Kidney tubule cell (primary cell): ENCODE data around the gene OR5B21.

Source experiments
- DNase-seq: peaks from one replicate; pipeline ENCODE4 v3.0.0-alpha.2; 2018; ENCODE audit warnings: low spot score

OR5B21 gene

DNA sequence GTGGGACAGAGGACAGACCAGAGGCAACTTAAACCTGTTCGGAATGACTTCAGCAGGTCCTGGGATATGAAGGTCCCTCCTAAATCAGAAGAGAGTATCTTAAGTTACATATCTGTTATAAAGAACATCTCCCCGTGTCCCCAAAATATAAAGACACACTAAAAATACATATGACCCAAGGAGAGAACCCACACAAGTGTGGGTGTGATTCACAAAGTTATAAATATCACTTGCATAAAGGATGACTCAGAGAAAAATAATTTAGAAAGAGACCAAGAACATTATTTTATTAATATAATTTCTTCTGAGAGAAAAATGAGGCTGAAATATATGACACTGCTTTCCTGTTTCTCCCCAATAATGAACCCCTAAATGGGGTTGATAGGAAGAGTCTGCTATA lies 14.2 kb downstream of the OR5B21 start:
- DNase-seq = no peak

DNA sequence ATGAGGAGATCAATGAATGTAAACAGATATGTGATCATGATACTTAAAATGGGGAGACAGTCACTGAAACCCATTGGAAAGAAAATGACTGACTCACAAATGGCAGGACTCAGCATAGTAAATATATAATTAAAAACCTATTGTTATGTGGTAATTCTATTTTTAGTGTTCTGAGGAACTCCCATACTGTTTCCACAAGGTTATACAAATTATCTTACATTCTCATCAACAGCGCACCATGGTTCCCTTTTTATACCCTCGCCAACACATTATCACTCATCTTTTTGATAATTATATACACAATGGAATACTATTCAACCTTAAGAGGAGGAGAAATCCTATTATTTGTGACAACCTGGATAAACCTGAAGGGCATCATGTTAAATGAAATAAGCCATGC lies 17.1 kb downstream of the OR5B21 start:
- DNase-seq = no peak

DNA sequence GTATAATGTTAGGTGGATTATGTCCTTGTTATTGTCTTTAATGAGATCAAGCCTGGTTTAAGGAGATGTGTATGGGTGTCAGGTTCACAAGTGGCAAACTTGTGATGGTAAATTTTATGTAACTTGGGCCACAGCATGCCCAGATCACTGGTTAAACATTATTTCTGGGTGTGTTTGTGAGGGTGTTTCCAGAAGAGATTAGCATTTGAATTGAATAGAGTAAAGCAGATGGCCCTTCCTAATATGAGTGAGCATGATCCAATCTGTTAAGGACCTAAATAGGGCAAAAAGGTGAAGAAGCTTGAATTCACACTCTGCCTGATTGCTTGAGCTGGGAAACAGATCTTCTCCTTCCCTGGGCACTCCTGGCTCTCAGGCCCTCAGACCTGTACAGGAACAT lies 20.7 kb downstream of the OR5B21 start:
- no peak for DNase-seq

DNA sequence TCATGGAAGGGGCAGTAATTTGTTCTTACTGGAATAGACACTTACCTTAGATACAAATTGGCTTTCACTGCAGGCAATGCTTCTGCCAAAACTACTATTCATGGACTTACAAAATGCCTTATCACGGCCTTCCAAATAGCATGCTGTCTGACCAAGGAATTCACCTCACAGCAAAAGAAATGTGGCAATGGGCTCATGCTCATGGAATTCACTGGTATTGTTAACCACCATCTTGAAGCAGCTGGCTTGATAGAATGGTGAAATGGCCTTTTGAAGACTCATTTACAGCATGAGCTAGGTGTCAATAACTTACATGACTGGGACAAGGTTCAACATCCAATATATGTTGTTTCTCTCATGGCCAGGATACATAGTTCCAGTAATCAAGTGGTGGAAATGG lies 21.9 kb downstream of the OR5B21 start:
- DNase-seq = peak; percentile 9

DNA sequence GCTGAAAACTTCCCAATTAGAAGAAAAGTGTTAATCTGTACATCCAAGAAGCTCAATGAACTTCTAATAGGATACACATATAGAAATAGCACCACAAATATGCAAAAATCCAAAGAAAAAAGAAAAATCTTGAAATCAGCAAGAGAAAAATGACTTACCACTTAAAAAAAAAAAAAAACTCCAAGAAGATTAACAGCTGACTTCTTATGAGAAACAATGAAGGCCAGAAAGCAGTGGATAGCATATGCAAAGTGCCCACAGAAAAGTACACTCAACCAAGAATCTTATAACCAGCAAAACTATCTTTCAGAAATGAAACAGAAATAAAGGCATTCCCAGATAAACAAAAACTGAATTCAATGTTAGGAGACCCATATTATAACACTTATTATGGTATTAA lies 36.0 kb downstream of the OR5B21 start:
- no peak for DNase-seq

DNA sequence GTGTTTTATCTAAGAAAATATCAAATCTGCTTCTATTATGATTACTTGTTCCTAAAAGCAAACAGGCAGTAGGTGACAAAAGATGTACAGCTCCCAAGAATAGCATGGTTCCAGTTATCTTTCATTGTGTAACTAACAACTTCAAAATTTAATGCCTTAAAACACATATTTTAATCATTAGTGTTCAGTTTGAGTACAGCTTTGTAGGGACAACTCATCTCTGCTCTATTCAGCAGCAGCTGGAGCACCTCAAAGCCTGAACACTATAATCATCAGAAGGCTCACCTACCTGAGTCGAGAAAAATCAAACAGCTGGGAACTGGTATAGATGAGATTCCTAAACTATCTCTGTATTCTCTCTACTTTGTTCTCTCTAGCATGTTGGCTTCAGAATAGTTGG lies 41.6 kb downstream of the OR5B21 start:
- no peak for DNase-seq

DNA sequence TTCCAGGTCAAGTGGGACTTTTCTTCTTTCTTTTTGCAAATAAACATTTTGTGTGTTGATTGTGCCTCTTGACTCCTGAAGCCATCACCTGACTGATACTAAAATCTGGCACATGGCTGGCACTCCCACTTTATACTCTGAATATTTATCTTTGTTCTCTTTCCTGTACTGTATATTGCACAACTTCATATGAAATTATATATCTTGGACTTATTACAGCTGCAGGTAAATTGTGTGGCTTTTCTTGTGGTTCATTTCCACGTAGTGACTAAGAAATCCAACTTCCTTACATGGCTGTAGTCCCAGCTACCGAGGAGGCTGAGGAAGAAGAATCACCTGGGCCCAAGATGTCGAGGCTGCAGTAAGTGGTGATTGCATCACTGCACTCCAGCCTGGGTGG lies 42.2 kb downstream of the OR5B21 start:
- no peak for DNase-seq
